Esophagus muscularis mucosa (tissue), 4 donors: Measurements from ENCODE around the gene RNU7-1. TPM values are rescaled to one million over a fixed set of nuclear protein-coding genes. Genes with fewer than 3 reads are reported as not detected.
"Not testable (repeated sequence)": the region's sequence is repeated elsewhere in the genome, so short reads cannot be mapped to it uniquely, and the experiment has no call there.

Experiments
- DNase-seq: peaks from one replicate; pipeline ENCODE4 v3.0.0-alpha.2; 2017; ENCODE audit errors: extremely low spot score
- H3K27ac ChIP-seq, 4 donors: fragments of 200-600 bp; sonication (generic); replicated peaks in 1 of 4; 1 replicate in 3 of 4; 2 replicates in 1 of 4; pipeline ENCODE4 v1.5.1; 2016 to 2019; ENCODE audit warnings: mild to moderate bottlenecking in 1 of 4
- H3K27me3 ChIP-seq, 4 donors: fragments of 200-600 bp; sonication (generic); one replicate each; pipeline versions ENCODE4 v1.5.1 to v1.6.0; 2016 to 2019
- H3K36me3 ChIP-seq, 4 donors: fragments of 200-600 bp; sonication (generic); one replicate each; pipeline ENCODE4 v1.5.1; 2016 to 2019
- H3K4me1 ChIP-seq, 4 donors: fragments of 200-600 bp; sonication (generic); one replicate each; pipeline ENCODE4 v1.5.1; 2016 to 2019
- H3K4me3 ChIP-seq, 4 donors: fragments of 200-600 bp; sonication (generic); 1 replicate in 2 of 4; 2 replicates in 2 of 4; pipeline ENCODE4 v1.5.1; 2016 to 2019; ENCODE audit warnings: mild to moderate bottlenecking in 4 of 4, moderate library complexity in 1 of 4
- H3K9me3 ChIP-seq, 4 donors: fragments of 200-600 bp; sonication (generic); 1 replicate in 3 of 4; 2 replicates in 1 of 4; pipeline ENCODE4 v1.5.1; 2016 to 2019
- CTCF ChIP-seq, 3 experiments: fragments of 200-600 bp in 2 of 3; fragments of 450-650 bp in 1 of 3; sonication (generic) in 2 of 3; IDR thresholded peaks; one replicate each; pipeline ENCODE4 v1.5.1; 2017 to 2019; ENCODE audit warnings: antibody characterized with exemption in 3 of 3, mild to moderate bottlenecking in 2 of 3, moderate library complexity in 1 of 3
- EP300 ChIP-seq: sonication (generic); formaldehyde crosslinking; IDR thresholded peaks from one replicate; pipeline ENCODE4 v1.6.1; 2017; ENCODE audit warnings: antibody characterized with exemption
- POLR2A ChIP-seq: fragments of 450-650 bp; IDR thresholded peaks from one replicate; pipeline ENCODE4 v1.6.1; 2017; ENCODE audit warnings: antibody characterized with exemption, moderate library complexity, mild to moderate bottlenecking, low read depth
- POLR2AphosphoS5 ChIP-seq, 2 donors: sonication (generic); formaldehyde crosslinking; IDR thresholded peaks; one replicate each; pipeline ENCODE4 v1.6.1; 2017; ENCODE audit warnings: antibody characterized with exemption in 2 of 2
- WGBS: methylation state at CpG from one replicate; pipeline ENCODE4 v1.1.5; 2018; 5-methylcytosine and 5-hydroxymethylcytosine counted together
- intact Hi-C: fragments of 100-400 bp; cut with DNase I; formaldehyde crosslinking; loops from one replicate; pipeline ENCODE4 v1.15.1; 2023
- total RNA-seq, 4 donors: library from RNA; depleted of rRNA; stranded (reverse); fragments of >200 nt; gene quantifications; one replicate each; pipeline versions ENCODE4 v1.1.0 to v1.2.1, GENCODE V29; 2016

The RNU7-1 gene
- total RNA-seq, 4 donors from 2014 or later, result not detected

- 81% methylated on average over 3 of the region's 4 CpGs for WGBS
- Histone ChIP-seq H3K27me3 (no peaks in the 10 kb centered on the region), H3K9me3 (no peaks in the 10 kb centered on the region), H3K4me3 (no peak overlapping the region), H3K36me3 (peaks cover 0 to 11% (median 9%) of the 10 kb centered on the region in 4 donors), H3K4me1 (peaks cover 11 to 25% (median 18%) of the 10 kb centered on the region in 4 donors), H3K27ac (no peak overlapping the region)
- intact Hi-C loops, result no loop called here
- no peak for DNase-seq
- no peak for TF ChIP-seq EP300
- TF ChIP-seq CTCF (IDR thresholded peaks at IDR 0.05), result no peak
- TF ChIP-seq POLR2A, result no peak
- no peak for TF ChIP-seq POLR2AphosphoS5 (IDR thresholded peaks at IDR 0.05)
These were observed 41.2 kb upstream of the RNU7-1 start for GRCh38 chr12:6902448-6902847.

GRCh38 chr12:6903722-6904121 is 39.9 kb upstream of the RNU7-1 start:
- Histone ChIP-seq H3K27ac (no peak overlapping the region), H3K27me3 (no peaks in the 10 kb centered on the region), H3K9me3 (no peaks in the 10 kb centered on the region), H3K4me1 (peaks cover 11 to 25% (median 18%) of the 10 kb centered on the region in 4 donors), H3K4me3 (no peak overlapping the region), H3K36me3 (peaks cover 0 to 17% (median 9%) of the 10 kb centered on the region in 4 donors)
- intact Hi-C loops, result no loop called here
- TF ChIP-seq POLR2A (no peak), CTCF (IDR thresholded peaks at IDR 0.05) (no peak), POLR2AphosphoS5 (IDR thresholded peaks at IDR 0.05) (no peak), EP300 (no peak)
- WGBS, result 79% methylated on average over 1 of the region's 1 CpG
- no peak for DNase-seq

DNA sequence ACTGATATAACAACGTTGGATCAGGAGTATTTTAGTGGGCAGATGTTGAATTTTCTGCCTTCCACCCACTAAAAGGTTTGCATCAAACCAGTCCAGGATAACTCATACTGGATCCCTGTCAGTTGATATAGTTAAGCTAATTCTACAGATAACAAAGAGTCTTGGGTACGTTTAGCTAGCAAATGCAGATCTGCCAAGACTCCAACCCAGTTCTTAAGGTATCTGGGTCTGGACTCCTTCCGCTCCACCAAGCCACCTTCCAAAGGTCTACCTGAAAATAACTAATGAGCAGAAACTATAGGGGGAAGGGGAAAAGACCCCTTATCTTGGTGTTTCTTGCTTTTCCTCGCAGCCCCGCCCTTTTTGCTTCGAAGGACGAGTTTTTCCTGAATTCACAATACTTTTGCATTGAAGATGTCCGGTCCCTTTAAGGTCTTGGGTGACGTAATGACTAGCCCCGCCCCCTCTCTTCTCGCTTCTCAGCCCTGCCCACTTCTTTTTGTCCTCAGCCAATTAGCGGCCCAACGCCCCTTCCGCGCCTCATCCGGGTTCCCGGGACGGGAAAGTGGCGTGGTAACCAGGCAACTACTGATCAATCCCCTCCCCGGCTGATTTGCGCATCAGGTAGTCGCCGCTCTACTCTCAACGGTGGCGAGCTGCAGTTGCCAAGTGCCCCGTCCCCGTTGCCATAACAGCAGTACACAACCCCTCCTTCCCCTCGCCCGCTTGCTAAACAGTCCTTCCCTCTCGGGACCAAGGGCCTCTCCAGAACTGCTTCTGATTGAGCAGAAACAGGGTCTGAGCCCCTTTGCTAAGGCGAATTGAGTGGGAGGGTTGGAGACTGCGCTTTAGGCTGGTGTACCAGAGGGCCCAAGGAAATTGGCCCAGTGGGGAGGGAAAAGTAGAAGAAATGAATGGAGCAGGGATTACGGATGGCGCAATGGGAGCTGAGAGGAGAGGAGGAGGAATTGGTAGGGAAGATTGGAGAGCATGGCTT is 39.0 kb upstream of the RNU7-1 start, which contains the start of gene LRRC23:
LRRC23 (plus strand) TSS at position 543 of the 997 bp plus-strand sequence. CDS start 812 bp downstream, outside the sequence.
- intact Hi-C loops, result loop anchor here (5.0 kb wide), 1 partner anchor 42 kb away; no protein-coding TSS in a partner anchor
- TF ChIP-seq POLR2AphosphoS5 (IDR thresholded peaks at IDR 0.05) (peak; percentile 83 to 90), EP300 (no peak), CTCF (IDR thresholded peaks at IDR 0.05) (peak in 1 of 3 experiments; percentile 35)
- no peaks in the 10 kb centered on the region for H3K27me3 ChIP-seq
- H3K4me1 ChIP-seq, result peaks cover 9 to 21% (median 18%) of the 10 kb centered on the region in 4 donors
- DNase-seq, result peak; percentile 99
- H3K4me3 ChIP-seq, result peak within 1 kb of the TSS; percentile 58 to 78 (median 66)
- H3K27ac ChIP-seq, result peak within 1 kb of the TSS; percentile 75 to 88 (median 82)
- peaks cover 0 to 17% (median 9%) of the 10 kb centered on the region in 4 donors for H3K36me3 ChIP-seq
- H3K9me3 ChIP-seq, result no peaks in the 10 kb centered on the region
- 6% methylated on average over 33 of the region's 34 CpGs for WGBS

DNA sequence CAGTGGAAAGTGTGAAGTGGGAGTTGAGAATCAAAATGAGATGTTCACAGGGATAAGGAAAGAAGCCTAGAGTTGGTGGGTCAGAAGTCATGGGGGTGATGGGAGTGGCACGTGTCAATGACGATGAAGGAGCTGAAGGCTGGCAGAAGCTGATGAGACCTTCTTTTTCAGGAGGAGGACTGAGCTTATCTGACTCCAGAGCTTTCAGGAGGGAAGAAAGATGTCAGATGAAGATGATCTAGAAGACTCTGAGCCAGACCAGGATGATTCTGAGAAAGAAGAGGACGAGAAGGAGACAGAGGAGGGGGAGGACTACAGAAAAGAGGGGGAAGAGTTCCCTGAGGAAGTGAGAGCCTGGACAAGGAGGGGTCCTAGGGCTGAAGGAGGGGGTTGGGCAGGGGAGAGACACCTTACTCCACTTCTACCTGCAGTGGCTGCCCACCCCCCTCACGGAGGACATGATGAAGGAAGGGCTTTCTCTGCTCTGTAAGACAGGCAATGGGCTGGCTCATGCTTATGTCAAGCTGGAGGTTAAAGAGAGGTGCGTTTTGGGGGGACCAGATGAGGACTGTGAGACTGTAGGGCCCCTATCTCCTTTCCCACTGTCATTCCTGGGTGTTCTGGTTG is 38.1 kb upstream of the RNU7-1 start:
- Histone ChIP-seq H3K27me3 (no peaks in the 10 kb centered on the region), H3K4me1 (peaks cover 5 to 18% (median 16%) of the 10 kb centered on the region in 4 donors), H3K4me3 (peak overlapping the region; percentile 58 to 78 (median 66)), H3K36me3 (peaks cover 0 to 17% (median 9%) of the 10 kb centered on the region in 4 donors), H3K27ac (peak overlapping the region; percentile 75 to 88 (median 82)), H3K9me3 (no peaks in the 10 kb centered on the region)
- intact Hi-C loops, result loop anchor here (5.0 kb wide), 1 partner anchor 43 kb away; no protein-coding TSS in a partner anchor
- no peak for DNase-seq
- no peak for TF ChIP-seq EP300
- TF ChIP-seq CTCF (IDR thresholded peaks at IDR 0.05), result no peak
- TF ChIP-seq POLR2AphosphoS5 (IDR thresholded peaks at IDR 0.05), result no peak
- TF ChIP-seq POLR2A, result no peak
- 69% methylated on average over 5 of the region's 5 CpGs for WGBS

GRCh38 chr12:6908141-6908540 is 35.5 kb upstream of the RNU7-1 start:
- not testable (repeated sequence) for H3K4me3 ChIP-seq, H3K27ac ChIP-seq, H3K9me3 ChIP-seq, H3K27me3 ChIP-seq, DNase-seq
- intact Hi-C loops, result loop anchor here (5.0 kb wide), 1 partner anchor 46 kb away; no protein-coding TSS in a partner anchor
- 97% methylated on average over 11 of the region's 11 CpGs for WGBS
- Histone ChIP-seq H3K36me3 (peaks cover 0 to 17% (median 9%) of the 10 kb centered on the region in 4 donors), H3K4me1 (peaks cover 5 to 18% (median 16%) of the 10 kb centered on the region in 4 donors)
